Upper lobe of left lung (tissue), 4 donors: ENCODE measurements around the gene SORBS1.

Experiments
- POLR2A ChIP-seq, 4 donors: fragments of 450-650 bp; IDR thresholded peaks; one replicate each; pipeline ENCODE4 v1.5.1; 2016 to 2017; ENCODE audit warnings: antibody characterized with exemption in 4 of 4, mild to moderate bottlenecking in 2 of 4
- TF ChIP-seq, protein P1 (sequence below), 6 experiments: fragments of 450-650 bp in 4 of 6; fragments of 200-600 bp in 2 of 6; sonication (generic) in 2 of 6; IDR thresholded peaks; one replicate each; pipeline ENCODE4 v1.5.1; 2016 to 2019; ENCODE audit warnings: antibody characterized with exemption in 6 of 6

- TF ChIP-seq, protein P1, sequence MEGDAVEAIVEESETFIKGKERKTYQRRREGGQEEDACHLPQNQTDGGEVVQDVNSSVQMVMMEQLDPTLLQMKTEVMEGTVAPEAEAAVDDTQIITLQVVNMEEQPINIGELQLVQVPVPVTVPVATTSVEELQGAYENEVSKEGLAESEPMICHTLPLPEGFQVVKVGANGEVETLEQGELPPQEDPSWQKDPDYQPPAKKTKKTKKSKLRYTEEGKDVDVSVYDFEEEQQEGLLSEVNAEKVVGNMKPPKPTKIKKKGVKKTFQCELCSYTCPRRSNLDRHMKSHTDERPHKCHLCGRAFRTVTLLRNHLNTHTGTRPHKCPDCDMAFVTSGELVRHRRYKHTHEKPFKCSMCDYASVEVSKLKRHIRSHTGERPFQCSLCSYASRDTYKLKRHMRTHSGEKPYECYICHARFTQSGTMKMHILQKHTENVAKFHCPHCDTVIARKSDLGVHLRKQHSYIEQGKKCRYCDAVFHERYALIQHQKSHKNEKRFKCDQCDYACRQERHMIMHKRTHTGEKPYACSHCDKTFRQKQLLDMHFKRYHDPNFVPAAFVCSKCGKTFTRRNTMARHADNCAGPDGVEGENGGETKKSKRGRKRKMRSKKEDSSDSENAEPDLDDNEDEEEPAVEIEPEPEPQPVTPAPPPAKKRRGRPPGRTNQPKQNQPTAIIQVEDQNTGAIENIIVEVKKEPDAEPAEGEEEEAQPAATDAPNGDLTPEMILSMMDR (IDR thresholded peaks at IDR 0.05), result no peak
- TF ChIP-seq POLR2A (IDR thresholded peaks at IDR 0.05), result no peak
These were observed 196.8 kb downstream of the SORBS1 start for GRCh38 chr10:95364342-95364741.
